Mucosa of rectum (tissue), 2 donors: Measurements from ENCODE around the gene UROD.
"Not testable (repeated sequence)": the region's sequence is repeated elsewhere in the genome, so short reads cannot be mapped to it uniquely, and the experiment has no call there.

Experiments
- H3K27ac ChIP-seq, 2 donors: one replicate each; pipeline ENCODE4 v1.7.0; 2013; ENCODE audit warnings: inconsistent platforms in 2 of 2, low read depth in 2 of 2, low read length in 2 of 2
- H3K27me3 ChIP-seq, 2 donors: one replicate each; pipeline ENCODE4 v1.7.0; 2013; ENCODE audit warnings: low read length in 2 of 2; ENCODE audit not compliant: control insufficient read depth in 2 of 2, insufficient read depth in 2 of 2
- H3K36me3 ChIP-seq, 2 donors: one replicate each; pipeline ENCODE4 v1.7.0; 2013; ENCODE audit warnings: low read length in 2 of 2; ENCODE audit not compliant: control insufficient read depth in 2 of 2, insufficient read depth in 2 of 2
- H3K4me1 ChIP-seq, 2 donors: one replicate each; pipeline ENCODE4 v1.7.0; 2013; ENCODE audit warnings: low read length in 2 of 2, mild to moderate bottlenecking in 1 of 2; ENCODE audit not compliant: control insufficient read depth in 2 of 2, insufficient read depth in 2 of 2
- H3K4me3 ChIP-seq, 2 donors: one replicate each; pipeline ENCODE4 v1.7.0; 2013; ENCODE audit warnings: low read length in 2 of 2
- H3K9ac ChIP-seq, 2 donors: one replicate each; pipeline ENCODE4 v1.7.0; 2013; ENCODE audit warnings: low read length in 2 of 2, low read depth in 1 of 2, mild to moderate bottlenecking in 1 of 2
- H3K9me3 ChIP-seq, 2 donors: one replicate each; pipeline ENCODE4 v1.7.0; 2013; ENCODE audit warnings: low read length in 2 of 2; ENCODE audit not compliant: control insufficient read depth in 2 of 2
- donor health status: healthy.
- donor health status: Normal muscosa, but diverticular disease.

Gene UROD

DNA sequence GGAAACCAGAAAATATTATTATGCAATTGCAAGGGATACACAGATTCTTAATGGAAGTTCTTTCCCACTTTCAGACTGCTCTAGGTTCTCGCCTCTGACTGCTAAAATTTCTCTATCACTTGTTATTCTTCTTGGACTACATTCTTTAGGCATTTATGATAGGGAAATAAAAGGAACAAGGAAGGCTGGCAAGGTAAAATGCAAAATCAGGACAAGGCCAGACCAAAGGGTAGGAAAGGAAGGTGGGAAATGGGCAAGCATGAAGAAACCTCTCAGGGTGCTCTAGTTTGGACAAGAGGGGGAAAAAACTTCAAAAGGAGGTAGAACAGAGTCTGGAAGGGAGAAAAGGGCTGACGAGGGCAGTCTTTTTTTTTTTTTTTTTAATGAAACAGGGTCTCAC is 26.2 kb downstream of the UROD start:
- Histone ChIP-seq H3K27me3 (no peaks in the 10 kb centered on the region), H3K4me1 (peaks cover 0 to 3% of the 10 kb centered on the region in 2 donors), H3K36me3 (peaks cover 10 to 18% of the 10 kb centered on the region in 2 donors), H3K9ac (no peak overlapping the region), H3K4me3 (no peak overlapping the region), H3K9me3 (no peaks in the 10 kb centered on the region), H3K27ac (no peak overlapping the region)

GRCh38 chr1:45038661-45039364 is 26.8 kb downstream of the UROD start:
- no peak overlapping the region for H3K9ac ChIP-seq
- peaks cover 10 to 18% of the 10 kb centered on the region in 2 donors for H3K36me3 ChIP-seq
- peaks cover 0 to 3% of the 10 kb centered on the region in 2 donors for H3K4me1 ChIP-seq

DNA sequence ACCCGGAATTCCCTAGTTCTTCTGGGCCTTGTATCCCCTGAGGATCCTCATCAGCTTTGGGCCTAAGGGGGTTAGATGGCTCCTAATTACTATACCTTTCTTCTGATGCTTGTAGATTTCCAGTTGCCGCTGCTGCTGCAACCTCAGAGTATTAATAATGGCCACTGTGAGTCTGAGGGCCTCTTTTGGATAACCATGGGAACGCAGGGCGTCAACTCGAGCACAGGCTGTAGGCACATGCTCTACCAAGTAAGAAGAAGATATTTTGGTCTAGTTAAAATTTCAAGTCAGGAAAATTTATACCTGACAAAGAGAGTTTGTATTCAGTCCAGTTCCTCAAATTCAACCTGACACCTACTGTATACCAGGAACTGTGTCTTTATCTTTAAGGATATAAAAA is 28.2 kb downstream of the UROD start:
- Histone ChIP-seq H3K4me1 (peaks cover 0 to 3% of the 10 kb centered on the region in 2 donors), H3K9me3 (no peaks in the 10 kb centered on the region), H3K36me3 (peaks cover 7 to 12% of the 10 kb centered on the region in 2 donors), H3K27me3 (no peaks in the 10 kb centered on the region), H3K9ac (no peak overlapping the region), H3K27ac (no peak overlapping the region), H3K4me3 (no peak overlapping the region)

More at GRCh38 chr1:45038661-45039364, 26.8 kb downstream of the UROD start:
- H3K27ac ChIP-seq: no peak overlapping the region
- H3K4me3 ChIP-seq: no peak overlapping the region
- no peaks in the 10 kb centered on the region for H3K27me3 ChIP-seq
- H3K9me3 ChIP-seq: no peaks in the 10 kb centered on the region

DNA sequence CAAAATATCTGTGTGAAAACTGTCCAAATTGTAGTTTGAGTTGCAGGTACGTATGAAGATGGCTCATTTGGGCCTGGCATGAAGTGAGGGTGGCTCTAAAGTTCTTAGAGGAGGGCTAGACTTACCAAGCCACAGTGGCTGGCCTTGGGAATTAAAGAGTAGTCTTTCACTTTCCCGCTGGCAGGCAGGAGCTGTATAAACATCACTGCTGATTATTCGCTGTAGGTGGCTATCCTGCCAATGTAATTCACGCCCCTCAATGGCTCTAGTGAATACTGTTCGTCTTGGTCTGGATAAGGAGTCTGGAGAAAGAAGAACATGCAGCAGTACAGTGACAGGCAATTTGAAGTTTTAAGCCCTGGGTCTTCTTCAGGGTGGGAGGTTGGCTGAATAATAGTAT is 31.0 kb downstream of the UROD start:
- Histone ChIP-seq H3K4me1 (peaks cover 0 to 3% of the 10 kb centered on the region in 2 donors), H3K9me3 (no peaks in the 10 kb centered on the region), H3K9ac (no peak overlapping the region), H3K36me3 (peaks cover 3 to 4% of the 10 kb centered on the region in 2 donors), H3K27ac (no peak overlapping the region), H3K27me3 (no peaks in the 10 kb centered on the region), H3K4me3 (no peak overlapping the region)

- Histone ChIP-seq H3K4me3 (no peak overlapping the region), H3K27ac (no peak overlapping the region), H3K9me3 (no peaks in the 10 kb centered on the region), H3K4me1 (no peaks in the 10 kb centered on the region), H3K36me3 (peaks cover 3 to 4% of the 10 kb centered on the region in 2 donors), H3K27me3 (no peaks in the 10 kb centered on the region), H3K9ac (no peak overlapping the region)
Measured at GRCh38 chr1:45044916-45045315, 32.9 kb downstream of the UROD start.

- Histone ChIP-seq H3K36me3 (peaks cover 3 to 4% of the 10 kb centered on the region in 2 donors), H3K27me3 (no peaks in the 10 kb centered on the region), H3K9ac (no peak overlapping the region), H3K9me3 (no peaks in the 10 kb centered on the region), H3K4me1 (no peaks in the 10 kb centered on the region), H3K4me3 (no peak overlapping the region), H3K27ac (no peak overlapping the region)
Measured at GRCh38 chr1:45047032-45047431, 35.0 kb downstream of the UROD start.

DNA sequence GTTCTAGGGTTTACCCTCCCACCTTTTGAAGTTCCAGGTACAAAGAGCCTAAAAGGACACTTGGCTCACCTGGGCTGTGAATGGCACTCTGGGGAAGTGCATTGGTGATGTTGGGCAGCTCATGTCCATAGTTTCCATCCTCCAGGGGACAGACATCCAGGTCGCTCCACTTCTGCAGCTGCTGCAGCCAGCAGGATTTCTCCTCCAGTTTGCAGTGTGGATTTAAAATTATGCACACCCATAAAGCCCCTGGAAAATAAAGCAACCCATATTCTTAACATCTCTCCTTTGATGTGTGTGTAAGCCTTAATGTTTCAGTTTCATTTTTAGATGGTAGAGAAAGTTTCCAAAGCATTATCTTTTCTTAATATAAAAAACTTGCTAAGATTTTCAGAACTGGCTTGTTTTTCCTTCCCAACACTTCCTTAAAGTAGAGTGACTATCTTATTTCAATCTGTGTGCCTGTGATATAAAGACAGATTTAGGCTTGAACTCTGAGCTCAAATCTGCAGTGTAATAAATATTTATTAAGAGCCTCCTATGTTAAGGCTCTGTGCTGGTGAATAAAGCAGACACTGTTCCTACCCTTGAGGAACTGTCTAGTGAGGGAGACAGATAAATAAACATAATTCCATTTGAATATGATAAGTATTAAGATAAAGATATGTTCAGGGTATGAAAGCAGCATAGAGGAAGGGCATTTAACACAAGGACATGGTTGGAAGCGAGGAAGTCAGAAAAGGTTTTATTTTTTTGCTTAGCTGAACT is 39.1 kb downstream of the UROD start:
- no peak overlapping the region for H3K27ac ChIP-seq
- H3K9me3 ChIP-seq: no peaks in the 10 kb centered on the region

GRCh38 chr1:45057542-45057941 is 45.5 kb downstream of the UROD start:
- Histone ChIP-seq H3K4me1 (no peaks in the 10 kb centered on the region), H3K9me3 (no peaks in the 10 kb centered on the region), H3K27me3 (no peaks in the 10 kb centered on the region), H3K36me3 (peaks cover 8 to 13% of the 10 kb centered on the region in 2 donors), H3K27ac (no peak overlapping the region), H3K4me3 (no peak overlapping the region), H3K9ac (no peak overlapping the region)

More for the DNA sequence above, 39.1 kb downstream of the UROD start:
- no peaks in the 10 kb centered on the region for H3K4me1 ChIP-seq
- peaks cover 0 to 5% of the 10 kb centered on the region in 2 donors for H3K36me3 ChIP-seq
- no peaks in the 10 kb centered on the region for H3K27me3 ChIP-seq
- no peak overlapping the region for H3K4me3 ChIP-seq
- no peak overlapping the region for H3K9ac ChIP-seq

- no peak overlapping the region for H3K4me3 ChIP-seq
- H3K27me3 ChIP-seq: no peaks in the 10 kb centered on the region
- H3K36me3 ChIP-seq: peaks cover 8 to 13% of the 10 kb centered on the region in 2 donors
- H3K9ac ChIP-seq: no peak overlapping the region
- H3K27ac ChIP-seq: no peak overlapping the region
- no peaks in the 10 kb centered on the region for H3K4me1 ChIP-seq
- no peaks in the 10 kb centered on the region for H3K9me3 ChIP-seq
Measured at GRCh38 chr1:45059829-45060228, 47.8 kb downstream of the UROD start.

GRCh38 chr1:45062463-45062862 is 50.4 kb downstream of the UROD start:
- H3K27ac ChIP-seq, H3K27me3 ChIP-seq, H3K4me1 ChIP-seq, H3K9ac ChIP-seq, H3K4me3 ChIP-seq, H3K9me3 ChIP-seq, H3K36me3 ChIP-seq: not testable (repeated sequence)
